HG02763 (cell line): ENCODE measurements around the gene BZW2.

Source experiments
- ATAC-seq: cut with Tn5 transposase; IDR thresholded peaks from one replicate; pipeline ENCODE4 v1.9.1; 2021; ENCODE audit warnings: mild to moderate bottlenecking, moderate library complexity; ENCODE audit not compliant: unreplicated experiment

The BZW2 gene

DNA sequence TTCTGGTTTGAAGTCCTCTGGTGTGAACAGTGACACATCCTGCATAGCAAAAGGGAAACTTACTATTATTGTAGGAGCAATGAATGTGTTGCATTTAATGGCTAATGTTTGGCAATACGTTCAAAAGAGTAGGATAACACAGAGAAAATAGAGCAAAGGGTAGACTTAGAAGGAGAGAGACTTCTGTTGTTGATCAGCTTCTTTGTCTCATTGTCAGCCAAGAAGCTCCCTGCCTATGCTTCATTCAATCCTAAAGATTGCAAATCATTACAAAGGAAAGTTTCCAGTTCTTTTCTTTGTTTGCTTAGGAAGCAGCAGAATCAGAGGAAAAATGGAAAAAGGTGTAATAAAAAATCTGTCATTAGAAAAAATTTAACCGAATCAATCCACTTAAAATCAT, 99.7 kb downstream of the BZW2 start:
- no peak for ATAC-seq

DNA sequence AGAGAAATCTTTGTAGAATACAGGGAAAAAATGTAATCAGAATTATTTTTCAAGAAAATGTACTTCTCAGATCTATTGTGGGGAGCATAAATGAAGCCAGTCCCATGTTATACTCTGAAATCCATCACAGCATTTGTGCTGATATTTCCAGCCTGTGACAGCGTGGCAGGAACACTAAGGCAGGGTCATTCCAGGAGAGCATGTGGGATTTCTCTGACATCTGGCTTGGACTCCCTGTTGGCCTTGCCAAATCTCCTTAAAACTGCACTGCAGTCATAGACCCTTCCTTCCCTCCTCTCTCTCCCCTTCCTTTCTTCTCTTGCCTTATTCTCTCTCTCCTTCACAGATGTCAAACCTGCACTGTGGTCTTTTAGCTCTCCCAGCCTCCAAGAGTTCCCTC, 101.1 kb downstream of the BZW2 start:
- no peak for ATAC-seq

DNA sequence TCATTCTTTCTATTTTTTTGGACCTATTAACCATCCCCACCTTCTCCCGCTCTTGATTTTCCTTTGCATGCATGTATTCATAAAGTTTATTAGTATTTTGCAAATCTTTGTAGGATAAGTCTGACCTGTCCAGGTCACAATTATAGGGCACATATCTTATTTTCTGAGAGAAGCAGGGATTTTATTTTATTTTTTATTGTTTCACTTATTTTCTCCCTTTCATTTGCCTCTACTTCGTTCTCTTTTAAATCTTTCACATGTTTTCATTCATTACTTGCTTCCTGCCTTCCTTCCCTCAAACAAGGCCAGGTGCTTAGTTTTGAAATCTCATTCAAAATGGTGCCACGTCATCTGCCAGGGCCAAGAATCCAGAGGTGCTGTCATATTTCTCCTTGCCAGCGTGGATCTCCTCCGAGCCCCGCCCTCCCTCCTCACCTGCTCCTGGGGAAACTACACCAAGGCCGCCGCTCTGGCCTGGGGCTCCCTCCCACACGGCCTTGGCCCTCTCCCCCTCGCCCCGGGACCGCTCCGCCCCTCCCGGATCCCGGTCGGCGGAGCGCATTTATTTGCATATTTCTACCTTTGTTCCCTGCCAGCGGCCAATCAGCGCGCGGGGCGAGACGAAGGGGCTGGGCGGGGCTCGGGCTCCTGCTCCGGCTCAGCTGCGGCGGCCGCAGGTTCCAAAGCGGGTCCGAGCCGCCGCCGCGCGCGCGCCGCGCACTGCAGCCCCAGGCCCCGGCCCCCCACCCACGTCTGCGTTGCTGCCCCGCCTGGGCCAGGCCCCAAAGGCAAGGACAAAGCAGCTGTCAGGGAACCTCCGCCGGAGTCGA, 107.3 kb downstream of the BZW2 start, which contains the start of gene TSPAN13:
Gene TSPAN13, plus strand, starts transcription at position 654 of the 830 bp plus-strand sequence. CDS start 213 bp downstream, outside the sequence.
- peak; percentile 77 for ATAC-seq

DNA sequence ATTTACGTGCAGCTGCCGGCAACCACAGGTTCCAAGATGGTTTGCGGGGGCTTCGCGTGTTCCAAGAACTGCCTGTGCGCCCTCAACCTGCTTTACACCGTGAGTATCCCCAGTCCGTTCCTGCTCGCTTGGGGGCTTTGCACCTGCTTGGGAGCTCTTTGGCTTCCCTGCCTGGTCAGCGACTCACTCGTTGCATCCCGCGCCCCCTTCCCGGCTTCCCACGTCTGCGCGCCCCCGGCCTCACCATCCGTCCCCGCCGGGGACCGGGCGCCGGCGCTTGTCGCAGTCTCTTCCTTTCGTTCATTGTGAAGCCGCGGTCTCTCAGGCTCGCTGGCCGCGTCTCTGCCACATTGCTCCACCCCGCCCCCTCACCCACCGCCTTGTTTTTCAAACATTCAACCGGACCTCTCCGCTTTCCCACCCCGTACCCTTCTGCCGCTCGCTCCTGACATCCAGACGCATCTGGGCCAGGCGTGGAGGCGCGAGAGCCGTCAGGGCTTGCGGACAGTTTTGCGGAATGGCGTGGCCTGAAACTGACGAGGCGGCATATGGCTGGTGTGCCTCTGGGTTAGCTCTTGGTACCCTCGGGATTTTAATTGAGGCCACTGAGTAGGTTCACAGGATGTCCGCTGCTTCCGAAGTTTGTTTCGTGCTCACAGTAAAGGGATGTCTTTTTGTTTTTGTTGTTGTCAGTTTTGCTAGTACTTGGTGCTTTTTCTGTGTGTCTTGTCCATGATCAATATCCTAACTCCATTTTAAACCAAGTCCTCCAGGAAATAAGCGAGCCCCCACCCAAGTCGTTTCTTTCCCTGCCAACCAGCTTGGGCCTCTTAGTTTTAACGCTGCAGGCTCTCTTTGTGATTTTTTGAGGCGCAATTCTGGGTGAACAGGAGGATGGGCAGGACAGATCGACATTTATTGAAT, 108.2 kb downstream of the BZW2 start:
- ATAC-seq: no peak

DNA sequence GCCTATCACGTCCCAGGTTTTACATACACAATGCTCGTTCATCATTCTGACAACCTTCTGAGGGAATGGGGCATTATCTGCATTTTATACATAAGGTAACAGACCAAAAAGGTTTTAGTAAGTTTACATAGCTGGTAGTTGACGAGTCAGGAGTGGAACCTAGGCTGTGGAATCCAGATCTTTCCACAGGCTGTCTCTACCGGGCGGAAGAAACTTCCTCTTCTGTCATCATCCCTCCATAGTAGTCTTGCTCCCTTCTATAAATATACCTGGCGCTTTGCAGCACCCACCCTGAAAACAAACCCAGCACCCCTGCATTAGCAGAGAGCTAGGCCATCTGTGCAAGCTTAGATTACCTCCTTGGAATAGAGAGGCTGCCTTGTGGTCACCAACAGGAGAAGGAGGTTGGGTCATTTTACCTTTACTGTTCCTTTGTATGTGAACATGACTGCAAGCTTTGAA, 108.9 kb downstream of the BZW2 start:
- ATAC-seq: no peak

DNA sequence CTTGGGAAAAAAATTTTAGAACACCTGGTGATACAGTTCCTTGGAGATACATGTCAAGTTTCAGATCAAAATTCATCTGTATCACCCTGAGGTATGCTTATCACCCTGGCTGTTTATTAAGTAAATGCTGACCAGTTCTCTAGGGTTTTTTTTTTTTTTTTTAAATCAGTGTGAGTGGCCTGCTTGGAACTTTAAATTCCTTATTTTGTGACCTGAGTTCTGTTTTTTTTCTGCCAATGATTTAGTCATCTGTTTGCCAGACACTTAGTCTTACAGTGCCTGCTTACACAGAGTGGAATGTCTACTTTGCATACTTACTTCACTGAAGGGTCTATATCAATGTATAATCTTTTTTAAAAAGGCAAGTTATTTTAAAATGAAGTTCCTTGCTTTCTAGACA, 109.4 kb downstream of the BZW2 start:
- ATAC-seq: no peak
